H4 (cell line): ENCODE measurements around the gene BTF3L4. TPM values are rescaled to one million over a fixed set of nuclear protein-coding genes. Genes with fewer than 3 reads are reported as not detected.
"Not testable (repeated sequence)": the region's sequence is repeated elsewhere in the genome, so short reads cannot be mapped to it uniquely, and the experiment has no call there.

Source experiments
- DNase-seq: peaks from one replicate; pipeline ENCODE4 v3.0.0-alpha.2; 2015; ENCODE audit warnings: low spot score
- total RNA-seq: library from RNA; depleted of rRNA; stranded (reverse); fragments of >200 nt; shearing (Covaris generic); gene quantifications from 2 replicates; pipeline ENCODE4 v1.2.3, GENCODE V29; 2014; rRNA removed

The BTF3L4 gene
- 108 and 158 TPM in 2 replicates for total RNA-seq

GRCh38 chr1:52056163-52056936 is at the start of gene BTF3L4:
BTF3L4 (plus strand) TSS chr1:52056295; CDS start chr1:52059848, 3,553 bp downstream.
- peak; percentile 96 for DNase-seq

- DNase-seq = no peak
These were observed 48.7 kb upstream of the BTF3L4 start for GRCh38 chr1:52007215-52008002.

- DNase-seq = no peak
These were observed 47.9 kb upstream of the BTF3L4 start for GRCh38 chr1:52008071-52008809.

- DNase-seq = no peak
These were observed 34.0 kb upstream of the BTF3L4 start for GRCh38 chr1:52022133-52022532.

- DNase-seq = no peak
These were observed 29.8 kb upstream of the BTF3L4 start for GRCh38 chr1:52026278-52026677.

- DNase-seq = no peak
These were observed 27.8 kb upstream of the BTF3L4 start for GRCh38 chr1:52028328-52028727.

- DNase-seq = not testable (repeated sequence)
These were observed 27.3 kb upstream of the BTF3L4 start for GRCh38 chr1:52028839-52029238.

GRCh38 chr1:52032124-52032784 is 23.8 kb upstream of the BTF3L4 start:
- DNase-seq = no peak

- no peak for DNase-seq
These were observed 23.3 kb upstream of the BTF3L4 start for GRCh38 chr1:52032785-52033131.

GRCh38 chr1:52033190-52034049 is 22.7 kb upstream of the BTF3L4 start, which contains the start of gene KTI12:
KTI12 (minus strand) TSS chr1:52033810; CDS start chr1:52033761, 49 bp downstream.
- DNase-seq = peak; percentile 89

- DNase-seq = no peak
These were observed 22.1 kb upstream of the BTF3L4 start for GRCh38 chr1:52034050-52034384.

GRCh38 chr1:52037402-52037814 is 18.7 kb upstream of the BTF3L4 start:
- DNase-seq = peak; percentile 72

GRCh38 chr1:52037909-52038308 is 18.2 kb upstream of the BTF3L4 start:
- DNase-seq = no peak

- no peak for DNase-seq
These were observed 14.4 kb upstream of the BTF3L4 start for GRCh38 chr1:52041551-52042185.

- DNase-seq = no peak
These were observed 10.9 kb upstream of the BTF3L4 start for GRCh38 chr1:52045236-52045635.

GRCh38 chr1:52045666-52046195 is 10.4 kb upstream of the BTF3L4 start:
- not testable (repeated sequence) for DNase-seq

- not testable (repeated sequence) for DNase-seq
These were observed 6.8 kb upstream of the BTF3L4 start for GRCh38 chr1:52049337-52049736.

GRCh38 chr1:52053862-52054261 is 2.2 kb upstream of the BTF3L4 start:
- no peak for DNase-seq

GRCh38 chr1:52054496-52055065 is 1.5 kb upstream of the BTF3L4 start:
- DNase-seq = no peak
